ENCODE data around the gene HMGB4.

HMGB4 gene

GRCh38 chr1:33826311-33826710 lies 37.6 kb upstream of the HMGB4 start:
- no peak for TF ChIP-seq CTCF (IDR thresholded peaks at IDR 0.05; ENCODE audit: low read depth, low read length)
- H3K4me3 ChIP-seq (replicated peaks in 1 of 2; ENCODE audit: low read depth in 2 of 2, low read length in 2 of 2): no peak overlapping the region
- DNase-seq (ENCODE audit: low read depth in 2 of 2): no peak

- no peak for TF ChIP-seq CTCF (IDR thresholded peaks at IDR 0.05; ENCODE audit: low read depth, low read length)
- DNase-seq (ENCODE audit: low read depth in 2 of 2): no peak
- no peak overlapping the region for H3K4me3 ChIP-seq (replicated peaks in 1 of 2; ENCODE audit: low read depth in 2 of 2, low read length in 2 of 2)
These were observed 37.2 kb upstream of the HMGB4 start for GRCh38 chr1:33826711-33827110.

GRCh38 chr1:33828059-33828458 lies 35.8 kb upstream of the HMGB4 start:
- H3K4me3 ChIP-seq (replicated peaks in 1 of 2; ENCODE audit: low read depth in 2 of 2, low read length in 2 of 2): no peak overlapping the region
- no peak for DNase-seq (ENCODE audit: low read depth in 2 of 2)
- no peak for TF ChIP-seq CTCF (IDR thresholded peaks at IDR 0.05; ENCODE audit: low read depth, low read length)

GRCh38 chr1:33828654-33829053 lies 35.2 kb upstream of the HMGB4 start:
- no peak for DNase-seq (ENCODE audit: low read depth in 2 of 2)
- no peak for TF ChIP-seq CTCF (IDR thresholded peaks at IDR 0.05; ENCODE audit: low read depth, low read length)
- H3K4me3 ChIP-seq (replicated peaks in 1 of 2; ENCODE audit: low read depth in 2 of 2, low read length in 2 of 2): no peak overlapping the region

- no peak for TF ChIP-seq CTCF (IDR thresholded peaks at IDR 0.05; ENCODE audit: low read depth, low read length)
- no peak overlapping the region for H3K4me3 ChIP-seq (replicated peaks in 1 of 2; ENCODE audit: low read depth in 2 of 2, low read length in 2 of 2)
- no peak for DNase-seq (ENCODE audit: low read depth in 2 of 2)
These were observed 27.0 kb upstream of the HMGB4 start for GRCh38 chr1:33836911-33837310.

GRCh38 chr1:33837635-33838034 lies 26.2 kb upstream of the HMGB4 start:
- no peak for TF ChIP-seq CTCF (IDR thresholded peaks at IDR 0.05; ENCODE audit: low read depth, low read length)
- DNase-seq (ENCODE audit: low read depth in 2 of 2): no peak
- no peak overlapping the region for H3K4me3 ChIP-seq (replicated peaks in 1 of 2; ENCODE audit: low read depth in 2 of 2, low read length in 2 of 2)

- H3K4me3 ChIP-seq (replicated peaks in 1 of 2; ENCODE audit: low read depth in 2 of 2, low read length in 2 of 2): no peak overlapping the region
- DNase-seq (ENCODE audit: low read depth in 2 of 2): no peak
- TF ChIP-seq CTCF (IDR thresholded peaks at IDR 0.05; ENCODE audit: low read depth, low read length): no peak
These were observed 22.4 kb upstream of the HMGB4 start for GRCh38 chr1:33841494-33841893.
